Measurements from ENCODE around the gene ZBTB49.

DNA sequence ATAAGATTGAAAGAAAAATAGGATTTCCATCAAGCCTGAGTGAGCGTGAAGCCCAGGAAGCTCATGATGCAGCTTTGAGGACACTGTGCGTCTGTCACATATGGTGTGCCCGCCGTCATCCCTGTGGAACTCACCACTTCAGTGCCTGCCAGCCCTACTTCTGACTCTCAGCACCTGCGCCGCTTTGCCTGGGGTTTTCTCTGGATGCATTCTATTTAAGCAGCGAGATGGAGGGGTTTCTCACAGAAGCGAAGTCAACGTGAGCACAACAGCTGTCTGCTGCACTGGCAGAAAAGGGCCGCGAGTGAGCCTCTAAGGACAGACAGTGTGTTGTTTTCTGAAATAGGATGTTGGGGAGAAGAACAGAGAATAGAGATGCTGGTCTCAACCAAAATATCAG lies 35.9 kb upstream of the ZBTB49 start:
- TF ChIP-seq POLR2A (IDR thresholded peaks at IDR 0.05; ENCODE audit: low read depth, low read length) (no peak), EZH2 (IDR thresholded peaks at IDR 0.05; ENCODE audit: borderline replicate concordance, low read depth, low read length, severe bottlenecking) (no peak), POLR2AphosphoS5 (IDR thresholded peaks at IDR 0.05; ENCODE audit: insufficient read depth, low read depth, low read length) (no peak)
- TF ChIP-seq, protein P1, sequence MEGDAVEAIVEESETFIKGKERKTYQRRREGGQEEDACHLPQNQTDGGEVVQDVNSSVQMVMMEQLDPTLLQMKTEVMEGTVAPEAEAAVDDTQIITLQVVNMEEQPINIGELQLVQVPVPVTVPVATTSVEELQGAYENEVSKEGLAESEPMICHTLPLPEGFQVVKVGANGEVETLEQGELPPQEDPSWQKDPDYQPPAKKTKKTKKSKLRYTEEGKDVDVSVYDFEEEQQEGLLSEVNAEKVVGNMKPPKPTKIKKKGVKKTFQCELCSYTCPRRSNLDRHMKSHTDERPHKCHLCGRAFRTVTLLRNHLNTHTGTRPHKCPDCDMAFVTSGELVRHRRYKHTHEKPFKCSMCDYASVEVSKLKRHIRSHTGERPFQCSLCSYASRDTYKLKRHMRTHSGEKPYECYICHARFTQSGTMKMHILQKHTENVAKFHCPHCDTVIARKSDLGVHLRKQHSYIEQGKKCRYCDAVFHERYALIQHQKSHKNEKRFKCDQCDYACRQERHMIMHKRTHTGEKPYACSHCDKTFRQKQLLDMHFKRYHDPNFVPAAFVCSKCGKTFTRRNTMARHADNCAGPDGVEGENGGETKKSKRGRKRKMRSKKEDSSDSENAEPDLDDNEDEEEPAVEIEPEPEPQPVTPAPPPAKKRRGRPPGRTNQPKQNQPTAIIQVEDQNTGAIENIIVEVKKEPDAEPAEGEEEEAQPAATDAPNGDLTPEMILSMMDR (IDR thresholded peaks at IDR 0.05; ENCODE audit: extremely low read depth in 1 of 2, insufficient read depth in 1 of 2, low read depth in 1 of 2, low read length in 2 of 2): no peak
- TF ChIP-seq, protein P2, sequence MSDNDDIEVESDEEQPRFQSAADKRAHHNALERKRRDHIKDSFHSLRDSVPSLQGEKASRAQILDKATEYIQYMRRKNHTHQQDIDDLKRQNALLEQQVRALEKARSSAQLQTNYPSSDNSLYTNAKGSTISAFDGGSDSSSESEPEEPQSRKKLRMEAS (IDR thresholded peaks at IDR 0.05; ENCODE audit: insufficient read depth, insufficient read length): no peak

All from endothelial cell of umbilical vein (primary cell).